A549 (cell line): ENCODE measurements around the gene COBL.

Source experiments
- HMGXB4 ChIP-seq: fragments of 250-450 bp; sonication (Bioruptor Pico); IDR thresholded peaks from 2 replicates; pipeline ENCODE4 v1.5.0; 2021; ENCODE audit warnings: mild to moderate bottlenecking, moderate library complexity, borderline replicate concordance
- JUN ChIP-seq, 2 experiments: fragments of >200 bp; sonication (Bioruptor Twin); formaldehyde crosslinking; IDR thresholded peaks; 2 replicates in 1 of 2; 3 replicates in 1 of 2; pipeline ENCODE4 v1.6.1; 2016 to 2017
- MAFK ChIP-seq: fragments of 450-650 bp; IDR thresholded peaks from 2 replicates; pipeline ENCODE4 v1.6.1; 2014; ENCODE audit not compliant: partially characterized antibody
- NR3C1 ChIP-seq: fragments of >200 bp; sonication (Bioruptor Twin); formaldehyde crosslinking; IDR thresholded peaks from 3 replicates; pipeline ENCODE4 v1.6.1; 2017
- POLR2A ChIP-seq: IDR thresholded peaks from 2 replicates; pipeline ENCODE4 v1.6.1; 2012; ENCODE audit warnings: mild to moderate bottlenecking, low read length
- TF ChIP-seq, protein P1 (sequence below): fragments of >200 bp; sonication (Bioruptor Twin); formaldehyde crosslinking; IDR thresholded peaks from 3 replicates; pipeline ENCODE4 v1.5.1; 2016

- no peak for TF ChIP-seq JUN (IDR thresholded peaks at IDR 0.05)
- TF ChIP-seq POLR2A: no peak
- no peak for TF ChIP-seq HMGXB4 (CRISPR knock-in tag)
- no peak for TF ChIP-seq NR3C1
- TF ChIP-seq, protein P1, sequence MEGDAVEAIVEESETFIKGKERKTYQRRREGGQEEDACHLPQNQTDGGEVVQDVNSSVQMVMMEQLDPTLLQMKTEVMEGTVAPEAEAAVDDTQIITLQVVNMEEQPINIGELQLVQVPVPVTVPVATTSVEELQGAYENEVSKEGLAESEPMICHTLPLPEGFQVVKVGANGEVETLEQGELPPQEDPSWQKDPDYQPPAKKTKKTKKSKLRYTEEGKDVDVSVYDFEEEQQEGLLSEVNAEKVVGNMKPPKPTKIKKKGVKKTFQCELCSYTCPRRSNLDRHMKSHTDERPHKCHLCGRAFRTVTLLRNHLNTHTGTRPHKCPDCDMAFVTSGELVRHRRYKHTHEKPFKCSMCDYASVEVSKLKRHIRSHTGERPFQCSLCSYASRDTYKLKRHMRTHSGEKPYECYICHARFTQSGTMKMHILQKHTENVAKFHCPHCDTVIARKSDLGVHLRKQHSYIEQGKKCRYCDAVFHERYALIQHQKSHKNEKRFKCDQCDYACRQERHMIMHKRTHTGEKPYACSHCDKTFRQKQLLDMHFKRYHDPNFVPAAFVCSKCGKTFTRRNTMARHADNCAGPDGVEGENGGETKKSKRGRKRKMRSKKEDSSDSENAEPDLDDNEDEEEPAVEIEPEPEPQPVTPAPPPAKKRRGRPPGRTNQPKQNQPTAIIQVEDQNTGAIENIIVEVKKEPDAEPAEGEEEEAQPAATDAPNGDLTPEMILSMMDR: no peak
- TF ChIP-seq MAFK: no peak
Measured at GRCh38 chr7:51189777-51190176, 126.8 kb downstream of the COBL start.
